ENCODE data around the gene ZNF592. TPM values are rescaled to one million over a fixed set of nuclear protein-coding genes. Genes with fewer than 3 reads are reported as not detected.

Gene ZNF592
- total and polyA plus RNA-seq, 8 donors: 3.8 to 36.8 (median 9.8) TPM

DNA sequence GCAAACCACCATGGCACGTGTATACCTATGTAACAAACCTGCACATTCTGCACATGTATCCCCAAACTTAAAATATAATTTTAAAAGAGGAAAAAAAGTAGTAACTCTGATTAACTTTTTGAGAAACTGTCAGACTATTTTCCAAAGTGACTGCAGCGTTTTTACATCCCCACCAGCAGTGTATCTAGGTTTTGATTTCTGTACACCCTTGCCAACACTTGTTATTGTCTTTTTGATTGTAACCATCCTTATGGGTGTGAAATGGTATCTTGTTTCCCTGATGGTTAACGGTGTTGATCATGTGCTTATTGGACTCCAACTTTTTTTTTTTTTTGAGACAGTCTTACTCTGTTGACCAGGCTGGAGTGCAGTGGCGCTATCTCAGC, 45.8 kb downstream of the ZNF592 start:
- 94 to 95% (median 94%) methylated on average over 4 of the region's 4 CpGs for WGBS, 5 donors
- intact Hi-C loops (cut with DNase I; ENCODE audit: low total_unique reads): no loop called here
- H3K27me3 ChIP-seq: no peaks in the 10 kb centered on the region
- H3K4me3 ChIP-seq: no peak overlapping the region
- H3K9me3 ChIP-seq: no peaks in the 10 kb centered on the region
- H3K36me3 ChIP-seq: peaks cover 20 to 83% (median 77%) of the 10 kb centered on the region in 4 donors
- no peak for TF ChIP-seq POLR2AphosphoS5 (IDR thresholded peaks at IDR 0.05)
- TF ChIP-seq, protein P1, sequence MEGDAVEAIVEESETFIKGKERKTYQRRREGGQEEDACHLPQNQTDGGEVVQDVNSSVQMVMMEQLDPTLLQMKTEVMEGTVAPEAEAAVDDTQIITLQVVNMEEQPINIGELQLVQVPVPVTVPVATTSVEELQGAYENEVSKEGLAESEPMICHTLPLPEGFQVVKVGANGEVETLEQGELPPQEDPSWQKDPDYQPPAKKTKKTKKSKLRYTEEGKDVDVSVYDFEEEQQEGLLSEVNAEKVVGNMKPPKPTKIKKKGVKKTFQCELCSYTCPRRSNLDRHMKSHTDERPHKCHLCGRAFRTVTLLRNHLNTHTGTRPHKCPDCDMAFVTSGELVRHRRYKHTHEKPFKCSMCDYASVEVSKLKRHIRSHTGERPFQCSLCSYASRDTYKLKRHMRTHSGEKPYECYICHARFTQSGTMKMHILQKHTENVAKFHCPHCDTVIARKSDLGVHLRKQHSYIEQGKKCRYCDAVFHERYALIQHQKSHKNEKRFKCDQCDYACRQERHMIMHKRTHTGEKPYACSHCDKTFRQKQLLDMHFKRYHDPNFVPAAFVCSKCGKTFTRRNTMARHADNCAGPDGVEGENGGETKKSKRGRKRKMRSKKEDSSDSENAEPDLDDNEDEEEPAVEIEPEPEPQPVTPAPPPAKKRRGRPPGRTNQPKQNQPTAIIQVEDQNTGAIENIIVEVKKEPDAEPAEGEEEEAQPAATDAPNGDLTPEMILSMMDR (IDR thresholded peaks at IDR 0.05): no peak
- TF ChIP-seq EP300 (IDR thresholded peaks at IDR 0.05): no peak
- no peak for TF ChIP-seq POLR2A (IDR thresholded peaks at IDR 0.05)
- no peak overlapping the region for H3K27ac ChIP-seq
- DNase-seq: no peak
- peaks cover 0 to 4% (median 3%) of the 10 kb centered on the region in 4 donors for H3K4me1 ChIP-seq

DNA sequence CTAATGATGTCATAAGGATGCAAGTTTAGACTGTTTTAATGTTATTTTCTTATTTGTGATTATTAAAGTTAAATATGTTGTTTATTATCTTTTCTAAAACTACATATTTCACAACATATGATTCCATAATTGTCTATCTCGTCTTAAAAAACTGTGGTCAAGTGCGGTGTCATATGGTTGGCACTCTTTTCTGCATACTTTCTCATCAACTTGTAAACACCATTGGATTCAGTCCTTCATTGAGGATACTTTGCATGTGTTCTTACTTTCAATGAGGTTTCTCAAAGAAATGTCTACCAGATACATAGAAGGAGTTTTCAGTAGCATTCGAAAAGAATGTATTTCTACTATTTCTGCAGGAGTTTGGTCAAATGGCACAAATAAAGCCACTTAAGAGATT, 46.8 kb downstream of the ZNF592 start:
- intact Hi-C loops (cut with DNase I; ENCODE audit: low total_unique reads): no loop called here
- H3K27ac ChIP-seq: no peak overlapping the region
- DNase-seq: no peak
- 82 to 96% (median 88%) methylated on average over 3 of the region's 3 CpGs for WGBS, 5 donors
- H3K27me3 ChIP-seq: no peaks in the 10 kb centered on the region
- H3K36me3 ChIP-seq: peaks cover 31 to 93% (median 84%) of the 10 kb centered on the region in 4 donors
- TF ChIP-seq POLR2AphosphoS5 (IDR thresholded peaks at IDR 0.05) (no peak), EP300 (IDR thresholded peaks at IDR 0.05) (no peak), POLR2A (IDR thresholded peaks at IDR 0.05) (no peak)
- TF ChIP-seq, protein P1 (IDR thresholded peaks at IDR 0.05): no peak
- no peak overlapping the region for H3K4me3 ChIP-seq
- peaks cover 0 to 3% (median 0%) of the 10 kb centered on the region in 4 donors for H3K4me1 ChIP-seq
- H3K9me3 ChIP-seq: no peaks in the 10 kb centered on the region

DNA sequence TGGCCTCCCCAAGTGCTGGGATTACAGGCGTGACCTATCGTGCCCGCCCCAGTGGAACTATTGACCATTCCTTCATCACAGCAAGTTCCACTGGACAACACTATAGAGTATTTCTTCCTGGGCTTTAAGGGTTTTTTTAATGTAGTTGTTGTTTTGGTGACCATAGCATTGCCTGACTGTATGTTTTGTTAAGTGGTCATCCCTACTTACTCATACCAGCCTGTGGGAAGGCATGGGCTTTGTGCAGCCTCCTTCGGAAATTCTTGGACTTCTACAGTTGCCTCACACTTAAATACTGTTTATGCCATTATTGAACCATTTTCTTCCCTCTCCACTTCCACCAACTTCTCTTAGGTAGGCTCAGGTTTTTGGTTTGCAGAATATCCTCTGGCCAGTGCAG, 48.8 kb downstream of the ZNF592 start:
- DNase-seq: no peak
- Histone ChIP-seq H3K9me3 (no peaks in the 10 kb centered on the region), H3K4me1 (peaks cover 0 to 3% (median 0%) of the 10 kb centered on the region in 4 donors), H3K36me3 (peaks cover 46 to 94% (median 84%) of the 10 kb centered on the region in 4 donors), H3K27me3 (no peaks in the 10 kb centered on the region), H3K4me3 (no peak overlapping the region), H3K27ac (no peak overlapping the region)
- no peak for TF ChIP-seq EP300 (IDR thresholded peaks at IDR 0.05)
- TF ChIP-seq, protein P1 (IDR thresholded peaks at IDR 0.05): no peak
- TF ChIP-seq POLR2A (IDR thresholded peaks at IDR 0.05): no peak
- TF ChIP-seq POLR2AphosphoS5 (IDR thresholded peaks at IDR 0.05): no peak
- intact Hi-C loops (cut with DNase I; ENCODE audit: low total_unique reads): no loop called here
- WGBS, 5 donors: 95 to 100% (median 95%) methylated on average over 4 of the region's 4 CpGs

DNA sequence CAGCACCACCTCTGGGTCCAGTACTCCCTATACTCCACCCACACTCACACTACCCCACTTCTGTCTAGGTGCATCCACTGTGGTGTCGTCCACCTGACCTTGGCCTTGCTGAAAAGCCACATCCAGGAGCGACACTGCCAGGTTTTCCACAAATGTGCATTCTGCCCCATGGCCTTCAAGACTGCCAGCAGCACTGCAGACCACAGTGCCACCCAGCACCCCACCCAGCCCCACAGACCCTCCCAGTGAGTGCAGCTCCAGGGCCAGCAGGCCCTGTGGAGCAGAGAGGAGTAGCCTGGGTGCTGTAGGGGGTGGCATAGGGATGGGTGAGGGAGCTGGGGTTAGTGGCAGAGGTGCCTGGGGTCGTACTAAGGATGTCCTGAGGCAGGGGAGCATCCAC, 49.4 kb downstream of the ZNF592 start:
- Histone ChIP-seq H3K4me1 (peaks cover 0 to 3% (median 0%) of the 10 kb centered on the region in 4 donors), H3K4me3 (no peak overlapping the region), H3K27ac (no peak overlapping the region), H3K36me3 (peaks cover 52 to 94% (median 84%) of the 10 kb centered on the region in 4 donors), H3K9me3 (no peaks in the 10 kb centered on the region), H3K27me3 (no peaks in the 10 kb centered on the region)
- DNase-seq: no peak
- no peak for TF ChIP-seq POLR2AphosphoS5 (IDR thresholded peaks at IDR 0.05)
- intact Hi-C loops (cut with DNase I; ENCODE audit: low total_unique reads): no loop called here
- WGBS, 5 donors: 92 to 100% (median 96%) methylated on average over 3 of the region's 3 CpGs

DNA sequence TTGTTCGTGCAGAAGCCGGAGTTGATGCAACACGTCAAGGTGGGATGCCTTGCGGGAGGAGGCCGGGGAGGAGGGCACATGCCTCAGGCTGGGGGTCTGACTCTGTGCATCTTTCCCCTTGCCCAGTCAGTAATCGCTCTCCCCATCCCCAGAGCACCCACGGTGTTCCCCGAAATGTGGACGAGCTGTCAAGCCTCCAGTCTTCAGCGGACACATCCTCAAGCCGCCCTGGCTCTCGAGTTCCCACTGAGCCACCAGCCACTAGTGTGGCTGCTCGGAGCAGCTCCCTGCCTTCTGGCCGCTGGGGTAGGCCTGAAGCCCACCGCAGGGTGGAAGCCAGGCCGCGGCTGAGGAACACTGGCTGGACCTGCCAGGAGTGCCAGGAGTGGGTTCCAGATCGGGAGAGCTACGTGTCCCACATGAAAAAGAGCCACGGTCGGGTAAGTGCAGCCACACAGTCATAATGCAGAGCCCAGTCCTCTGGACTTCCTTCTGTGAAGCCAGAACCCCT, 50.1 kb downstream of the ZNF592 start:
- no peak overlapping the region for H3K27ac ChIP-seq
- WGBS, 5 donors: 93 to 97% (median 97%) methylated on average over 21 of the region's 21 CpGs
- H3K4me1 ChIP-seq: peaks cover 0 to 5% (median 1%) of the 10 kb centered on the region in 4 donors
- no peaks in the 10 kb centered on the region for H3K9me3 ChIP-seq
- intact Hi-C loops (cut with DNase I; ENCODE audit: low total_unique reads): no loop called here
- no peak overlapping the region for H3K4me3 ChIP-seq
- H3K27me3 ChIP-seq: no peaks in the 10 kb centered on the region
- DNase-seq: no peak
- no peak for TF ChIP-seq POLR2A (IDR thresholded peaks at IDR 0.05)
- no peak for TF ChIP-seq POLR2AphosphoS5 (IDR thresholded peaks at IDR 0.05)
- no peak for TF ChIP-seq EP300 (IDR thresholded peaks at IDR 0.05)
- TF ChIP-seq, protein P1 (IDR thresholded peaks at IDR 0.05): no peak
- peaks cover 52 to 92% (median 84%) of the 10 kb centered on the region in 4 donors for H3K36me3 ChIP-seq
